Measurements from ENCODE around the gene BPGM.

DNA sequence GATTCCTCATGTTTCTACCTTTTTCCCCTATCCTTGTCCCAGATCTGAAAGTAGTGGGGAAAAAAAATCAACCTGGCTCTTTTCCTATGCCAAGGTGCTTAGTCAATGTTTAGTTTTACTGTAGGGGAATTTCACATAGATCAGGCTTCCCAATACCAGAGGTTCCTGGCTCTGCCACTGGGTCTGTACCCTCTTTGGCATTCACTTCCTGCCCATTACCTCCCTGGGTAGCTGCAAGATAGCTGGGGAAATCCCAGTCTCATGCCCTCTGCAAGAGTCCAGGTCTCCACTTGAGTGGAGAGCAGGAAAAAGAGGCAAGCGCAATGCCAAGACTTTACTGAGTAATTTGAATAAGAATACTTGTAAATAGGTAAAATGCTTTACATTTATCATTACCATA, 3.5 kb upstream of the BPGM start:
- TF ChIP-seq, protein P1, sequence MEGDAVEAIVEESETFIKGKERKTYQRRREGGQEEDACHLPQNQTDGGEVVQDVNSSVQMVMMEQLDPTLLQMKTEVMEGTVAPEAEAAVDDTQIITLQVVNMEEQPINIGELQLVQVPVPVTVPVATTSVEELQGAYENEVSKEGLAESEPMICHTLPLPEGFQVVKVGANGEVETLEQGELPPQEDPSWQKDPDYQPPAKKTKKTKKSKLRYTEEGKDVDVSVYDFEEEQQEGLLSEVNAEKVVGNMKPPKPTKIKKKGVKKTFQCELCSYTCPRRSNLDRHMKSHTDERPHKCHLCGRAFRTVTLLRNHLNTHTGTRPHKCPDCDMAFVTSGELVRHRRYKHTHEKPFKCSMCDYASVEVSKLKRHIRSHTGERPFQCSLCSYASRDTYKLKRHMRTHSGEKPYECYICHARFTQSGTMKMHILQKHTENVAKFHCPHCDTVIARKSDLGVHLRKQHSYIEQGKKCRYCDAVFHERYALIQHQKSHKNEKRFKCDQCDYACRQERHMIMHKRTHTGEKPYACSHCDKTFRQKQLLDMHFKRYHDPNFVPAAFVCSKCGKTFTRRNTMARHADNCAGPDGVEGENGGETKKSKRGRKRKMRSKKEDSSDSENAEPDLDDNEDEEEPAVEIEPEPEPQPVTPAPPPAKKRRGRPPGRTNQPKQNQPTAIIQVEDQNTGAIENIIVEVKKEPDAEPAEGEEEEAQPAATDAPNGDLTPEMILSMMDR (IDR thresholded peaks at IDR 0.05), result no peak
- TF ChIP-seq POLR2AphosphoS5 (IDR thresholded peaks at IDR 0.05; ENCODE audit: insufficient read depth in 1 of 2, low read depth in 1 of 2) (no peak), POLR2A (IDR thresholded peaks at IDR 0.05) (no peak)
